Superior temporal gyrus (tissue), 1 donor: ENCODE data around the gene MYO15B.

Experiments
- DNase-seq: peaks from one replicate; pipeline ENCODE4 v3.0.0-alpha.2; 2016; ENCODE audit errors: extremely low spot score

MYO15B gene

GRCh38 chr17:75558666-75559530, 28.7 kb upstream of the MYO15B start:
- no peak for DNase-seq

- DNase-seq = no peak
These were observed 27.6 kb upstream of the MYO15B start for GRCh38 chr17:75559958-75560533.

- no peak for DNase-seq
These were observed 25.5 kb upstream of the MYO15B start for GRCh38 chr17:75561927-75562603.

DNA sequence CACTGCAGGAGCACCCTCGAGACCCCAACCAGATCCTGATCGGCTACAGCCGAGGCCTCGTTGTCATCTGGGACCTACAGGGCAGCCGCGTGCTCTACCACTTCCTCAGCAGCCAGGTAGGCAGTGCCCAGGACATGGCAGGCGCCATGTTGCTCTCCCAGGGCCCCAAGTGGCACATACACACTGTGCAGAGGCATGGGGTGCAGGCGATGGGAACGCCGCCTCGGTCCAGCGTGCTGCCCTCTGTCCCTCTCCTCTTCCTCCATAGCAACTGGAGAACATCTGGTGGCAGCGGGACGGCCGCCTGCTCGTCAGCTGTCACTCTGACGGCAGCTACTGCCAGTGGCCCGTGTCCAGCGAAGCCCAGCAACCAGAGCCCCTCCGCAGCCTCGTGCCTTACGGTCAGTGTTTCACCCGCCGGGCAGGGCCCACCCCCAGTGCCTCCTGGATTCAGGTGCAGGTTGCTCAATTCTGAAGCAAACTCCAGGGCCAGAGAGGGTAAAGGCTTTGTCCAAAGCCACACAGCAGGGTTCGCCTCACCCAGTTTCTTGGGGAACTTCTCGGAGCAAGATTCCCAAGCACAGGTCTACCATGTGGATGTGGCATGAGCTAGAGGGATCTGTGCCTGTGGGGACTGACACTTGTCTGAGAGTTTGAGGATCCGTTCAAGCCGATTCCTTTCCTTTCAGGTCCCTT, 24.4 kb upstream of the MYO15B start:
- no peak for DNase-seq

DNA sequence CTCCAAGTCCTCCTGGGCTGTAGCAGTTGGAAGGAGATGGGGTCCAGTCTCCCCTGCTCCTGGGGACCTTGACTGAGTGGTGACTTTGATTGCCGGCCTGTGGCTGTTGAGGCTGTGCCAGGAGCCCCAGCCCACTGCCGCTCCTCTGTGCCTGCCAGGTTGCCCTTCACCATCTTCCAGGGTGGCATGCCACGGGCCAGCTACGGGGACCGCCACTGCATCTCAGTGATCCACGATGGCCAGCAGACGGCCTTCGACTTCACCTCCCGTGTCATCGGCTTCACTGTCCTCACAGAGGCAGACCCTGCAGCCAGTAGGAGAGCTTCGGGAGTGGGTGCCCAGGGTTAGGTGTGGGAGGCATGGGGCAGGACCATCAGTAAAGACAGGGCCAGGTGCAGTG, 23.4 kb upstream of the MYO15B start:
- no peak for DNase-seq

GRCh38 chr17:75565066-75565465, 22.5 kb upstream of the MYO15B start:
- DNase-seq = no peak

DNA sequence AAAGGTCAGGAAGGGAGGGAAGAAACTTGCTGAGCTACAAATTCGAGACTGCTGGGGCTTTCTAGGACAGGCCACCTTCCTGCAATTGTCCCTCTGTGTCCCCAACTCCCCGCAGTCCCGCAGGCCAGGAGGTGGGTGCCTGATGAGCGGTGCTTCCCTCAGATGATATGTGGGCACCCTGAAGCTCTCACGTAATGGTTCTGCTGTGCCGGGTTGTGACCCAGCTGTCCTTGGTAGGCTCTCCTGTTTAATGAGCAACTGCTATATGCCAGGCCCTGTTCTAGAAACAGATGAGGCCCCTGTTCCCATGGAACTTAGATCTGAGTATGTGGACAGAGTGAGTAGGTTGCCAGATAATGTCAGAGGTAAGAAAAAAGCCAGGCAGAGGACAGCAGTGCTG, 22.0 kb upstream of the MYO15B start:
- DNase-seq = no peak

DNA sequence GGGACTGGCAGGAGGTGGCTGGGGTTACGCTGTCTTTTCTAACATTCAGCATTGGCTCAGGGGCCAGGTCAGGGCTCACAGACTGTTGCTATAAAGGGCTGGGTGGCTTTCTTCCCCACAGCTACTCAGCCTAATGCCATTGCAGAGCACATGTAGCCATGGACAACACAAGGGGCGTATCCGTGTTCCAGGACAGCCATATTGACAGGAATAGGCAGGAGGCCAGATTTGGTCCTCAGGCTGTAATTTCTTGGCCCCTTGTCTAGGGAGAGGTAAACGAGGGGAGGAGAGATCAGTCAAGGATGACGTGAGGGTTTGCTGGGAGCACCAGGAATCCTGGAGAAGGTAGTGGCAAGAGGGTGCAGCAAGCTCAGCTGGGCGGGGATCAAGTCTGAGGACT, 21.2 kb upstream of the MYO15B start:
- no peak for DNase-seq

- no peak for DNase-seq
These were observed 20.8 kb upstream of the MYO15B start for GRCh38 chr17:75566834-75567233.

- no peak for DNase-seq
These were observed 19.0 kb upstream of the MYO15B start for GRCh38 chr17:75568412-75569255.

DNA sequence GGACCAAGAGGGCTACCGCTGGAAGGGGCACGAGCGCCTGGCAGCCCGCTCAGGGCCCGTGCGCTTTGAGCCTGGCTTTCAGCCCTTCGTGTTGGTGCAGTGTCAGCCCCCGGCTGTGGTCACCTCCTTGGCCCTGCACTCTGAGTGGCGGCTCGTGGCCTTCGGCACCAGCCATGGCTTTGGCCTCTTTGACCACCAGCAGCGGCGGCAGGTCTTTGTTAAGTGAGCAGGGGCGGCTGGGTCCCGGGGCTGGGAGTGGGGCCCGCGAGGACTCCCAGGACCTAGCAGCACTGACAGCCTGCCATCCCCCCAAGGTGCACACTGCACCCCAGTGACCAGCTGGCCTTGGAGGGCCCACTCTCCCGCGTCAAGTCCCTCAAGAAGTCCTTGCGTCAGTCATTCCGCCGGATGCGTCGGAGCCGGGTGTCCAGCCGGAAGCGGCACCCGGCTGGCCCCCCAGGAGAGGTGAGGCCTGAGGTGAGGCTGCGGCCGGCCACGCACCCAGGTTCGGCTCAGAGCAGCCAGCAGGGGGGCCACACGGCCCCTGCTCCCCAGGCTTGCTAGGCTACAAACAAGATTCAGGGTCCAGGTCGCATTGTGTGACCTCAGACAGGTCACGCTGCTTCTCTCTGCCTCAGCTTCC, 17.4 kb upstream of the MYO15B start:
- DNase-seq = no peak

DNA sequence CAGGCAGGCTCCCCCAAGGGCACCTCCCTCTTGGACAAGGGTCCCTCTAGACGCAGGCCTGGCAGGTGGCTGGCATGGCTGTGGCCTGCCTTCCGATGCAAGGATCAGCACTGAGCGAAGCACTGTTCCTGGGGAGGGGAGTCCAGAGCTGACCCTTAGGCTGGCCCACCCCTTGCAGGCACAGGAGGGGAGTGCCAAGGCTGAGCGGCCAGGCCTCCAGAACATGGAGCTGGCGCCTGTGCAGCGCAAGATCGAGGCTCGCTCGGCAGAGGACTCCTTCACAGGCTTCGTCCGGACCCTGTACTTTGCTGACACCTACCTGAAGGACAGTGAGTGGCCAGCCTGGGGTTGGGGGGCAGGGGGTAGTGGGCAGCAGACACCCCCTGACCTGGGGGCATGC, 16.8 kb upstream of the MYO15B start:
- no peak for DNase-seq

DNA sequence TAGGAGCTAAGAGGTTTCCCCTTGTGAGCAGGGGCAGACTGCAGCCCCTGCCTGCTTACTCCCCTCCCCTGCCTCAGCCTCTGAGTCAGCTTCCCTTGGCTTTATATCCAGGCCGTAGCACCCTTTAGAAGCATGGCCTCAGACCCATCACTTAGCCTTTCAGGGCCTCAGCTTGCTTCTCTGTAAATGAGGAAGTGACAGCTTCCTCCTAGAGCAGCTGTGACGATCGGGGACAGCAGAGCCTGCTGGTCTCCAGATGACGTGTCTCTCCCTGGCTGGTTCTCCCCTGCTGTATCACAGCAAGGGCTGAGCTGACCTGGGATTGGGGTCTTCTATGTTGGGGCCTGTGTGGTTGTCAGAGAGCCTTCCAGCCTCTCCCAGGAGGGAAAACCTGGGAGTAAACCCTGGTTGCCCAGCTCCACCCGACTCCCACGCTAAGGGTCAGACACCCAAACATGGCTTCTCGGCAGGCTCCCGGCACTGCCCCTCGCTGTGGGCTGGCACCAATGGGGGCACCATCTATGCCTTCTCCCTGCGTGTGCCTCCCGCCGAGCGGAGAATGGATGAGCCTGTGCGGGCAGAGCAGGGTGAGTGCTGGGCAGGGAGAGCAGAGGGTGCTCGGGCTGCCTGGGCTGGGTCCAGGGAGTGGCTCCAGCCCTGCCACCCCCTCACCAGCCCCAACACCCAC, 16.3 kb upstream of the MYO15B start:
- no peak for DNase-seq

- no peak for DNase-seq
These were observed 15.8 kb upstream of the MYO15B start for GRCh38 chr17:75571885-75572215.

GRCh38 chr17:75572713-75573539, 14.7 kb upstream of the MYO15B start:
- no peak for DNase-seq

- DNase-seq = no peak
These were observed 14.1 kb upstream of the MYO15B start for GRCh38 chr17:75573540-75573957.

- no peak for DNase-seq
These were observed 13.6 kb upstream of the MYO15B start for GRCh38 chr17:75573994-75574393.

- DNase-seq = no peak
These were observed 13.1 kb upstream of the MYO15B start for GRCh38 chr17:75574404-75575036.

DNA sequence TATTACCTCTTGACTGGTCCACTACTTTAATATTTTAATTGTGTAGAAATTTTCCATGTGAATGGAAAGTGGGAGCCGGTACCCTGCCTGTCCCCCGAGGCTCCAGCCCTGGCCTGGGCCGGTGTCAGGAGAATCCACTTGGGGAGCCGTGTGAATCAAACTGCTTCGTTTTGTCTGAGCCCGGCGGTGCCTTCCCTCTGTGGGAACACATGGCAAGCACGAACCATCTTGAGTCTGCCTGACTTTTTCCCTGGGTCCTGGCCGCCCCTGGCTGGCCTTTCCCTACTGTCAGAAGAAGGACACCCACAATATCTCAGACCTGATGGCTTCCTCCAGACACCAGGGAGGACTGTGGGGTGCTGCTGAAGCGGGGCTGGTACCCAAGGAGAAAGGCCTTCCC, 12.4 kb upstream of the MYO15B start:
- DNase-seq = no peak
